HG02852 (cell line): ENCODE data around the gene DCHS1.

ENCODE experiments used
- ATAC-seq: cut with Tn5 transposase; IDR thresholded peaks from one replicate; pipeline ENCODE4 v1.9.1; 2021; ENCODE audit warnings: mild to moderate bottlenecking, moderate library complexity; ENCODE audit not compliant: unreplicated experiment

The DCHS1 gene

GRCh38 chr11:6648501-6648900, 7.1 kb downstream of the DCHS1 start:
- ATAC-seq: no peak

DNA sequence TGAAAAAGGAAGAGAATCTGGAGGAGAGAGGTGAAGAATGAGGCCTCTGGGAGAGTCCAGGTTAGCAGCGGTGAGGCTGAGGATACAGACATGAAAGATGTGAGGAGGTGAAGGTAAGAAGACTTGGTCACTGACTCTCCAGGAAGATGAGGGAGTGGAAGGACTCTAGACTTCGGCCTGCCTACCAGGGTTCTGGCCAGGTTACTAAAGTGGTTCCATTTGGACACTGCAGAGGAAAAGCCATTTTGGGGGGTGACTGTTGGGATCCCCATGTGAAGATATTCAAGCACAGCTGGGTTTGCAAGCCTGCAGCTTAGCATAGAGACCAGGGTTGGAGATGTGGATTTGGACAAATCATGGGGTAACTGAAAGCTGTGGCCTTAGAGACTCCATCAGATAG, 7.8 kb downstream of the DCHS1 start:
- ATAC-seq: no peak

GRCh38 chr11:6646918-6647679, 8.5 kb downstream of the DCHS1 start:
- ATAC-seq: peak; percentile 95

- peak; percentile 4 for ATAC-seq
Observed at GRCh38 chr11:6646576-6646917, 9.1 kb downstream of the DCHS1 start.

DNA sequence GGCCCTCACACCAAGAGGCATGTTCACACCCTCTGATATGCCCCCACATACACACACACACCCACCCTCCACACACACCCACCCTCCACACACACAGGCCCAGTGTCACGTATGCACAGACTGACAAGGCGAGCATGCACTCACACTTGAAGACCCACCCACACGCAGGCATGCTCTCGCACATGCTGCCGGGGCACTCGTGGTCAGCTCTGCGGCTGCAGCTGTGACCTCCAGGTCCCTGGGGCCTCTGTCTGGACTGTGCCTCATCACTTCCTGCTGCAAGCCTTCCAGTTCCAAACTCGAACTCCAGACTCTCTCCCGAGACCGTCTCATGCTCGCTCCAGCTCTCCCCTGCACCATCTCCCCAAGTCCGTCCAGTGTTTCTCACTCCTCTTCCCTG, 9.5 kb downstream of the DCHS1 start:
- ATAC-seq: no peak

DNA sequence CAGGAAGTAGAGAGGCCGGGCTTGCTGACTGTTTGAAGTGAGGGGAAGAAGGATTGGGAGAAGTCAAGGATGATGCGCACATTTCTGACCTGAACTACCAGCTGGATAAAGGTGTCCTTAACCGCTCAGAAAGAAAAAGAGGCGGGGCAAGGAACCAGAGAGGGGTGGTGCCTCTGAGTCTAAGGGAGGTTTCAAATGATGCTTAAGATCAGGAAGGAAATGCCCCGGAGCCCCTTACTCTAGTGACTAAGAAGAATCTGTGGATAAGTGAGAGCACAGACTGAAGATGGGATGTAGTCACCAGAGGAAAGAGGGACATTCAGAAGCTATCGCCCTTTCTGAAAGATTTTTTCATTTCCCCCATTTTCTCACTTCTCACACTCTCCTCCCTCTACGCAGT, 12.7 kb downstream of the DCHS1 start:
- ATAC-seq: no peak

DNA sequence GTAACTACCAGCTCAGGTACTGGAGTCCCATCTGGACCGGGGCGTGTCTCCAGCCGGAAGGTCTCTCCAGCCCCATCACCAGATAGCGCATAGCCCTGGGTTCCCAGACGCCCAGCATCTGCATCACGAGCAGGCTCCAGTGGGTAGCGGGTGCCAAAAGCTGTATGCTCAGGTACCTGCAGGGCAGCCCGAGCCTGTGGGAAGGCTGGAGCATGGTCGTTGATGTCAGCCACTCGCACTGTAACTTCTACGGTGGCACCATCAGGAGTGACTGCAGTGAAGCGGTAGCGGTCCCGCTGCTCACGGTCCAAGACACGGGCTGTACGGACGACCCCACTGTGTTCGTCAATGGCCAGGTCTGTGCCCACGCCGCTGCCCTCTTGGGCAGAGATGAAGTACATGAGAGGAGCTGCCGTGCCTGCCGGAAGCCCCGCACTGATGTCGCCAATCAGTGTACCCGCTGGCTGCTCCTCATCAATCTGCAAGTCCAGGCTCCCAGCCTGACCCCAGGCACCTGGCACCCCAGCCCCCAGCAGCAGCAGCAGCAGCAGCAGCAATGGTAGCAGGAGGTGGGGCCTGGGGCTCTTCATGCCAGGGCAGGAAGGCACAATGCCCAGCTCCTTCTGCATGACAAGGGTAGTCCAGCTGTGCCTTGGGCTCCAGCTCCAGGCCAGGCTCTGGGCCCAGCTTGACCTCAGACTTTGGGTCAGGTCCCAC, 14.5 kb downstream of the DCHS1 start:
- no peak for ATAC-seq

- no peak for ATAC-seq
Observed at GRCh38 chr11:6640036-6640984, 15.3 kb downstream of the DCHS1 start.

GRCh38 chr11:6638429-6638828, 17.2 kb downstream of the DCHS1 start:
- ATAC-seq: no peak

GRCh38 chr11:6637871-6638270, 17.7 kb downstream of the DCHS1 start:
- no peak for ATAC-seq

DNA sequence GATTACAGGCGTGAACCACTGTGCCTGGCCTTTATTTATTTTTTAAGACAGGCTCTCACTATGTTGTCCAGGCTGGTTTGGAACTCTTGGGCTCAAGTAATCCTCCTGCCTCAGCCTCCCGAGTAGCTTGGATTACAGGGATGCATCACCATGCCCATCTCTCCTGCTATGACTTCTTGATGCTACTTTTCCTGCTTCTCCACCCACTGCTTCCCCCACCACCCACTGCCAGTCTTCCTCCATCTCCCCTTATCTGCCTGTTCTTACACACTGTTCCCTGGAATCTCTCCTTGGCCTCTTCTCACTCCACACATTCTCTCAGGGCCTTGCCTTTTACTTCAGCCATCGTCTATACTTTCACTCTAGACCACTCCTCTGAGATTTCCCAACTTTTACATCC, 19.1 kb downstream of the DCHS1 start:
- ATAC-seq: no peak

GRCh38 chr11:6635082-6635932, 20.3 kb downstream of the DCHS1 start:
- no peak for ATAC-seq

DNA sequence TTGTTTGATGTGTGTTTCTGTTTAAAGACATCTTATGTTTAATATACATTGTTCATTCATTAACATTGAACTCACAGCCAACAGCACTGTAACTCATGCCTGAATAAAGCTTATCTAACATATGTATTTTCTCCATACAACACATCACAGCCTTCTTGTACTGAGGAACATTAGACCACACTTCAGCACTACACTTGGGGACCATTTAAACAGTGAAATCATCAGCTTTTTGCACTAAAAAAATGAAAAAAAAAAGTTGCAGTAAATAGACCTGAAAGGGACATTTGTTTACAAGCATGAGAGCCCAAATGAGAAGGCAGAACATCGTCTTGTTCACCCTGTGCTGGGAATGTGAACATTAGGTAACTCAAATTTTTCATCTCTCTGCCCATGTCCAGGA, 21.1 kb downstream of the DCHS1 start:
- no peak for ATAC-seq

GRCh38 chr11:6633422-6634408, 21.9 kb downstream of the DCHS1 start:
- no peak for ATAC-seq

GRCh38 chr11:6632116-6633073, 23.2 kb downstream of the DCHS1 start:
- ATAC-seq: no peak

GRCh38 chr11:6631361-6631890, 24.2 kb downstream of the DCHS1 start:
- ATAC-seq: no peak

DNA sequence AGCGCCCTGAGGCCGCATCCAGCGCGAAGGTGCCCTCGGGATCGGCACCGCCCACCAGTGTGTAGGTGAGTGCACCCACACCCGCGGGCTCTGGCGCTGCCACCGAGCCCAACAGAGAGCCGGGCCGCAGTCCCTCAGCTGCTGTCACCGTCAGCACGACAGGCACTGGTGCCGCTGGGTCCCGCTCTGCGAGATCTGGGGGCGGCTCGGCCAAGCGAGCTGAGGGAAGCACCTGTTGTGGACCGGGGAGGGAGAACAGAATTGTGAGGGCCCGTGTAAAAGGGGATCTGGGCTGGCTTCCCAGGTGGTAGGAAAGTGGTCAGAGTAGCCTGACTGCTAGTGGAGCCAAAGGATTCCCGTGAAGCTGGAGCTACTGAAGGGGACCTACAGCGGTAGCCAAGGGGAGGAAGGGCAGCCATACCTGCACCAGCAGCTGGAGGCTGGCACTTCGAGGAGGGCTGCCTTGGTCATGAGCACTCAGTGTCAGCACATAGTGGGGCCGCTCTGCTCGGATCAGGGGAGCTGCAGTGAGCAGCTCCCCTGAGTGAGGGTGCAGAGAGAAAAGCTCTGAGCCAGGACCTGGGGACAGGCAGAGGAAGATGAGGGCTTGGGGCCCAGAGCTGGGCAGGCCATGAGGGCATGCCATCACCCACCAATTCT, 24.8 kb downstream of the DCHS1 start:
- ATAC-seq: no peak
